Fibroblast of peridontal ligament (primary cell): ENCODE results near the gene ARVCF.

Experiments used
- DNase-seq: peaks from one replicate; pipeline ENCODE4 v3.0.0-alpha.2; 2010; ENCODE audit errors: extremely low read depth

ARVCF gene

DNA sequence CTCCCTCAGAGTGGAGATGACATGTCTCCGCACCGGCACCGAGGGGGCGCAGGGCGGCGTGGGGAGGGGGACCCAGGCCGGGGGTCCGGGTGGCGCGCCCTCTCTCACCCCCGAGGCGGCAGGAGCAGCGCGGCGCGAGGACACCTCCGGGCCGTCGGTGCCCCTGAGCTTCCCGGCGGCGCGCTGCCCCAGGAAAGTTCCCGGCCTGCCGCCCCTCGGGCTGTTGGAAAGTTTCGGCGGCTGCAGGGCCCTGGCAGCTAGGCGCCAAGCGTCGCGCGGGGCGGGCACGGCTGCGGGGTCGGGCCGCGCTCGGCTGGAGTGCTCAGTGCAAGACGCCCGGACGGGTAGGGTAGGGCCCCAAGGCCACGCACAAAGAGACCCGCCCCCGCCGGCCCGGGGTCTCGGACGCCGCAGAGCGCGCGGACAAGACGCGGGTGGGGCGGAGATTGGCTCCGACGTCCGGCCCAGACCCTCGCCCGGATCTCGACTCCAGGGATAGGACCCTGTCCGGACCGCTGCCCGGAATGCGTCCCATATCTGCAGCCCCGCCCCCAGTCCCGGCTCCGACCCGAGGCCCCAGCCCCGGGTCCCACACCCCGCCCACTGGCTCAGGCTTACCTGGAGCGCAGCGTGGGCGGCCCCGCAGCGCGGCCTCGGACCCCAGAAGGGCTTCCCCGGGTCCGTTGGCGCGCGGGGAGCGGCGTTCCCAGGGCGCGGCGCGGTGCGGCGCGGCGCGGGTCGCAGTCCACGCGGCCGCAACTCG is 471 bp downstream of the ARVCF start:
- DNase-seq, result no peak

DNA sequence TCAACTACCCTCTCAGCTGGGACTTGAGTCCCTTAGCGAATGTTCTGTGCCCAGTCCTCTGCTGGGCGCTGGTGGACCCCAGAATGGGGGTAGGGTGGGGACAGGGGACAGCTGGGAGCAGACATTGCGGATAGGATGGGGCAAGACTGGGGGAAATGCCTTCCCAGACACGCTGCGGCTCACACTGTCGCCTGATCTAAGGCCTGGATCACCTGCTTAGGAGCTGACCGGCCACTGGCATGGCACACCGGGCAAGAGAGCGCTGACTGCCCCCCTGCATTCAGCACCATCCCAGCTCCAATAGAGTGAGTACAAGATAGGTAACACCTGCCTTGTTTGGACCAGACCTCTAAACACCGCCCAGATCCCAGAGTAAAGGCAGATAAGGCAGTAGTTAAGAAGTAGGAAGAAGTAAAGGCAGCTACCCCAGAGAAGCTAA is 1.4 kb downstream of the ARVCF start:
- DNase-seq, result no peak

DNA sequence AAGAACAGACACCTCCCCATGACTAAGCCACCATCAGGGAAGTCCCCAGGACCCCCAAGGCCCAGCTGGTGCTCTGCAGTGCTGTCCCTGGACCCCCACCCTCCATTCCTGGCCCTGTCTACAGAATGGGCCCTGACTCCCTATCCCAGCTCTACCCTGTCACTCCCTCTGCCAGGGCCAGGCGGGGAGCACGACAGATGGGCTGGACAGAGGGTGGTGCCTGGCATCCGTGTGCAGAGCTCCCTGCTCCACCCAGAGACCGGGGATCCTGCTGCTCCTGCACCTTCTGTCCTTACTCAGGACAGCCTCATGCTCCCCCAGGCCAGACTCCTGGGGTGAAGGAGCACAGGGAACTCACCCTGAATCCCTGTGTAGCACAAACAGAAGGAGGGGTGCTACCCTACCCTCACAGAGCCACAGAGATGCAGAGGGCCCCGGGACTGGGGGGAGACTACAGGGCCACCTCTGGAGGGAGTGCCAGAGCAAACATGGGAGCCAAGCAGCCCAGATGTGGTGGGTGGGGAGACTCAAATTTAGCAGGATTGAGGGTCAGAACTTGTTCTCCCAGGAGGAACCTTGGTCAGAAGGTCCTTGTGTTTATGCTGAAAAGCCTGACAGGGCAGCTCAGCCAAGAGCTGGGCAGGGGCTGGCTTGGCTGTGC is 2.0 kb downstream of the ARVCF start:
- DNase-seq, result no peak

GRCh38 chr22:20013382-20013871 is 3.2 kb downstream of the ARVCF start:
- peak; percentile 29 for DNase-seq

- DNase-seq, result no peak
Observed at GRCh38 chr22:20012741-20013331, 3.8 kb downstream of the ARVCF start.

- no peak for DNase-seq
Observed at GRCh38 chr22:20011993-20012740, 4.5 kb downstream of the ARVCF start.

DNA sequence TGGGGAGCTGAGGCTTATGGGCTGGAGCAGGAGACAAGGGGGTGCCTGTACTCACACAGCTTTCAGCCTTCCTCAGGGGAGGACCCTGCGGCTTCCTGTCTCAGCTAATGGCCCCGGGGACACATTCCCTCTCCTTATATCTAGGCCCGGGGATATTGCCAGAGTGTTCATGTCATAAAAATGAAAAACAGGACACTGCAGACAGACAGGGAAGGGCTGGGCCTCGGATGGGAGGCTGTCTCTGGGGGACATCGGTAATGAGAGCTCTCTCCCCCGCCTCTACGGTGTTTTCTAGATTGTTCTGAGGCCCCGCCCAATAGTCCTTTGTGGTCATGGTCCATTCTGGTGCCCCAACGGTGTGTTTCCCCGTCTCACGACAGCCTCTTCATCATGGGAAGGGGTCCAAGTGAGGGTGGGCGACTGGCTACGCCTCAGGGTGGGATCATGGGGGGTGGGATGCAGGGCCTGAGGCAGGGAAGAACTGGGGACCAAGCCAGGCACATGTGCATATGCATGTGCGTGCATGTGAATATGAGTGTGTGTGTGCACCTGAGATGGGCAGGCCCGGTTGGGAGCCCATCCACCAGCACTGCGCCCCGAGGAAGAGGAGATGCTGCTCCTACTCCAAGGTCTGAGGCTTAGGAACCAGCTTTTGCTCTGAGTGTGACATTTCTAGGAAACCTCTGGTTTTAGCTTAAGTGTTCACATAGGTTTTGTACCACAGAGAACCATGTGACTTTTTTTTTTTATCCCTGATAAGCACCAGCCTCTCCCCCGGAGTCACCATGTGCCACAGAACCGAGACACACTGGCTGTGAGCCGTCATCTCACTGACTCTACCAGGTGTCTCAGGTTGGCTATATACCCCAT is 5.3 kb downstream of the ARVCF start:
- DNase-seq, result no peak

- no peak for DNase-seq
Observed at GRCh38 chr22:20010307-20011122, 6.1 kb downstream of the ARVCF start.

- DNase-seq, result no peak
Observed at GRCh38 chr22:20009582-20010306, 6.9 kb downstream of the ARVCF start.

DNA sequence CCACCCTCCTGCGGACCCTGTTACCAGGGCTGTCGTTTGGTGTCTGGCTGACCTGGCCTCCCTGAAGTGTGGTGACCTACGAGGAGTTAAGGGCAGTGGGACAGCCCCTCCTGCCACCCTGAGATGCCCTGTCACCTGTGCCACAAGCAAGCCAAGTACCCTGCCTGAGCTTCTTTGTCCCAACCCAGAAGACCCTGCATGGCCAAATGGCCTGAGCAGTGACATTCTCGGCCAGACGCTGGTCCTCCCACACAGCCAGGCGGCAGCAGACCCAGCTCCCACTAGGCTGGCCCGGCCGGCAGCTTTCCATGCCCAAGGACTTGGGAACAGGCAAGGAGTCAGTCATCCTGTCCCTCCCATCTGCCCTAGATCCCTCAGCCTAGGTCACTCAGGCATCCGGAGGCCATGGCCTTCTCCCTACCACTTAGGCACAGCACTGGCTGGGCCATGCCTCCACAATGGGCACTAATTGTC is 7.6 kb downstream of the ARVCF start:
- no peak for DNase-seq

DNA sequence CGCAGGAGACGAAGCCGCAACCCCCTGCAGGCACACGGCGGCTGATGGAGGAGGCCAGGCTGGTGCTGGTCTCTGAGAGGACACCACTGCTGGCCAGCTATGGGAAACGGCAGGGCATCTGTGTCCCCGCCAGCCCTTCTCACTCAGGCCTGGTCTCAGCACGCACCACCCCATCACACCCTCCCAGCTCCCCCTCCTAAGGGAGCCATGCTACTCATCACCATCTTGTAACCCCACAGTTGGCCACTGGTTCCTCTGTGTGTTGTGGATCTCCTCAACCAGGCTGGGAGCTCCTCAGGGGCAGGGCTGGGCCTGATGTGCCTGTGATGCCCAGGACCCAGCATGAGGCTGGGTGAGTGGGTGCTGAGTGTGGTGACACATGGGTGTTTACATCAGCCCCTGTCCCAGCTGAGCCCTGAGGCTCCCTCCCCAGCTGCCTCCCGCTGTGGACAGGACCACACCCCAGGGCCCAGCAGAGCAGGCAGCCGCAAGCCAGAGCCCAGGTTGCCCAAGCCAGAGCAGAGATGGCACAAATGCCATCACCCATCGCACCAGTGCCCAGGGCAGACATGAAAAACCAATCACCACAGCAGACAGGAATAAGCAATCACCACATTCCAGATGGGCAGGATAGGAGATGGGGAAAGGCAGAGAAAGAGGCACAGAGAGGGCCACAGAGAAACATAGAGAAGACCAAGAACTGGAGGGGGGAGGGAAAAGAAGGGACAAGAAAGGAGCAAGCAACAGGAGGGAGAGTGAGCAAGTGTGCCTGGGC is 8.2 kb downstream of the ARVCF start:
- DNase-seq, result no peak

GRCh38 chr22:20004464-20004863 is 12.2 kb downstream of the ARVCF start:
- DNase-seq, result no peak

GRCh38 chr22:20003304-20003703 is 13.3 kb downstream of the ARVCF start:
- no peak for DNase-seq

GRCh38 chr22:20002636-20003035 is 14.0 kb downstream of the ARVCF start:
- DNase-seq, result no peak

DNA sequence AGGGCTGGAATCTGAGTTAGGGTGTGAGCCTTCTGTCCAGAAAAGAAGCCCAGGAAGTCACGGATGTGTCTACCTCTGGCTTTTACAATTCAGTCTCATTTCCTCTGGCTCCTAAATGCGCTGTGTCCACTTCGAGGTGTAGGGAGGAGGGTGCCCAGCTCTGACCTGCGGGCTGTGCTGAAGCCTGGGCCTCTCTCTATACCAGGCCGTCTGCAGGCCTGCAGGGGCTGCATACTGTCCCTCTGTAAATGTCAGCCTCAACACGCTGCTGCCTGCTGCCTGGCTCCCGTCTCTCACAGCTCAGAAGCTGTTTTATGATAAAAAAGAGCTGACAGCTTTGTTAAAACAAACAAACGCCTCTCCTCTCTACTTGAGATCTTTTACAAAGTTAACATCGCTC is 14.5 kb downstream of the ARVCF start:
- DNase-seq, result no peak

GRCh38 chr22:20001082-20001638 is 15.5 kb downstream of the ARVCF start:
- DNase-seq, result no peak

- DNase-seq, result no peak
Observed at GRCh38 chr22:20000246-20001081, 16.2 kb downstream of the ARVCF start.
